Measurements from ENCODE around the gene KCTD11.

DNA sequence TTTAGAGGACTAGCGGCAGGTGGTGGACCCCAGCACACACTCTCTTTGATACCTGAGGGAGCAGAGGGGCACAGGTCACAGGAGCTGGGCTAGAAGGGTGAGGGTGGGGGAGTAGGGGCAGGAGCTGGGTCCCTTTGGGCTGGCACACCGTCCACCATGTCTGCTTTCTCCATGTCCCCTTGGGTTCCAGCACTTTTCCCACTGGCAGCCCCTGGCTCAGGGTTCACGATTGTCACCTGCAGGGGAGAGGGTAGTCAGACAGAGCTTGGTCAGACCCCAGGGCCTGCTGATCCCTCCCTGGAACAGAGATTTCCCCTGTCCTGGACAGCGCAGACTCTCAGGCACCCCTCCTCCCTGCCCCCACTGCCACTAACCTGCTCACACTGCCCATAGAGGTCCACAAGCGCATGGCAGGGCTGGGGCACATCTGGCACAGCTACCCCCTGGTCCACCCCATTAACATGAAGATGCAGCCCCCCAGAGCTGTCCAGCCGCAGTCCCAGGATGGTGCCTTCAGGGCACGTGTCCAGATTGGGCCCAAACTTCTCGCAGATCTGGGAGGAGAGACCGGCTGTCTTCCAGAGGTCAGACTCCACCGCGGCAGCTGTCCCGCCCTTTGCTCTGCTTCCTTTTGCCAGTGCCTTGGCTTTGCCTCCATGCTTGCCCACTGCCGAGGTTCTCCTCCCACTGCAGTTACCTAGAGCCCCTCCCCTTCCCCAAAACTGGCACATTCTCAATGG is 33.7 kb upstream of the KCTD11 start:
- TF ChIP-seq POLR2A (IDR thresholded peaks at IDR 0.05) (no peak), CTCF (IDR thresholded peaks at IDR 0.05) (no peak)

All from testis (tissue), 2 donors.